BJ (cell line): Measurements from ENCODE around the gene UBAP1. TPM values are rescaled to one million over a fixed set of nuclear protein-coding genes. Genes with fewer than 3 reads are reported as not detected.
"Not testable (repeated sequence)": the region's sequence is repeated elsewhere in the genome, so short reads cannot be mapped to it uniquely, and the experiment has no call there.

Source experiments
- CTCF ChIA-PET: fragments of 350-600 bp; formaldehyde crosslinking; extraction: SDS; loops from one replicate; lab custom pipeline; 2021; ENCODE audit warnings: antibody characterized with exemption, inconsistent platforms; lab: Yijun Ruan, JAX
- POLR2A ChIA-PET: fragments of 300-600 bp; sonication (Branson Sonifier 250); formaldehyde crosslinking; extraction: SDS; loops from one replicate; lab custom pipeline; 2021; ENCODE audit warnings: antibody characterized with exemption; lab: Charles Lee
- DNase-seq: peaks from one replicate; pipeline ENCODE4 v3.0.0-alpha.2; 2011; ENCODE audit warnings: low read depth
- H3K27me3 ChIP-seq: 2 replicates; pipeline ENCODE4 v1.6.0; 2011; ENCODE audit warnings: low read length; ENCODE audit not compliant: control insufficient read depth, insufficient read depth
- H3K36me3 ChIP-seq: 2 replicates; pipeline ENCODE4 v1.5.1; 2011; ENCODE audit warnings: low read length; ENCODE audit not compliant: control insufficient read depth, insufficient read depth
- H3K4me3 ChIP-seq: 2 replicates; pipeline ENCODE4 v1.5.1; 2011; ENCODE audit warnings: low read depth, mild to moderate bottlenecking, control low read depth, low read length
- CTCF ChIP-seq: IDR thresholded peaks from 2 replicates; pipeline ENCODE4 v1.5.1; 2011; ENCODE audit warnings: low read depth, mild to moderate bottlenecking, control low read depth, inconsistent platforms, low read length, moderate library complexity; ENCODE audit not compliant: insufficient read depth
- polyA plus RNA-seq: library from polyadenylated mRNA; depleted of rRNA; stranded (reverse); fragments of >200 nt; gene quantifications from 2 replicates; pipeline ENCODE4 v1.2.3, GENCODE V29; 2011

UBAP1 gene
- polyA plus RNA-seq, 1 experiment = 65.5 TPM

DNA sequence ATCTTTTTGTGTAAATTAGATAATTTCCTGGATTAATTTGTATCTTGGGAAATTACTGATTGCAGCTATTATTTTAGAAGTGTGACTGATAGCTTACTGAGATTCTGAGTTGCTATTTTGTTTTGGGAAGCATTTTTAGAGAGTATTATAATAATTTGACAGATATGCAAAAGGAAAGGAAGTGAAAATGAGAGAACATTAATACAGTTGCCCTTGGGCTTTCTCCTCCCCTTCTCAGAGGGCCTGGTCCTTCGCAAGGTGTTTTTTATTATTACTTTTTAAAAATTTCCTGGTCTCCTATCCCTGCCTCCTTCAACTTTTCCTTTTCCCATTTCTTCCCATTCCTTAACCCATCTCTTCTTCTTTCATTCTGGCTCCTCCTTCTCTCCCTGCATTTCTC, 32.6 kb downstream of the UBAP1 start:
- ChIA-PET CTCF (interaction anchor here (1.3 to 2.2 kb wide), 3 partner anchors 18 to 168 kb away, joined by 3 to 5 read pairs (median 4); no protein-coding TSS in a partner anchor), POLR2A (interaction anchor here (0.6 kb wide), 1 partner anchor 33 kb away, joined by 4 read pairs; no protein-coding TSS in a partner anchor)
- TF ChIP-seq CTCF = no peak
- Histone ChIP-seq H3K36me3 (no peaks in the 10 kb centered on the region), H3K4me3 (no peak overlapping the region), H3K27me3 (no peaks in the 10 kb centered on the region)
- no peak for DNase-seq

- H3K4me3 ChIP-seq, DNase-seq, H3K36me3 ChIP-seq, H3K27me3 ChIP-seq, POLR2A ChIA-PET: not testable (repeated sequence)
- CTCF ChIA-PET = interaction anchor here (1.1 kb wide), 1 partner anchor 38 kb away, joined by 6 read pairs; no protein-coding TSS in a partner anchor
Observed at GRCh38 chr9:34214354-34215000, 35.6 kb downstream of the UBAP1 start.

DNA sequence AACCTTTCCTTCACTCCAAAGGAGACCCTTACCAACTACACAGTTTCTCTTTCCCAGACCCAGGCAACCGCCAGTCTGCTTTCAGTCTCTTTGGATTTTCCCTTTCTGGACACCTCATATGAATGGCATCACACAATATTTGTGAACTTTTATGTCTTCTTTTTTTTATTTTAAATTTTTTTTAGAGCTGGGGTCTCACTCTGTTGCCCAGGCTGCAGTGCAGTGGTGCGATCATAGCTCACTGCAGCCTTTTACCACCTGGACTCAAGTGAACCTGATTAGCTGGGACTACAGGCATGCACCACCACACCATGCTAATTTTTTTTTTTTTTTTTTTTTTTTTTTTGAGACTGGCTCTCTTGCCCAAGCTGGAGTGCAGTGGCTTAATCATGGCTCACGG, 37.5 kb downstream of the UBAP1 start:
- Histone ChIP-seq H3K4me3 (no peak overlapping the region), H3K27me3 (no peaks in the 10 kb centered on the region), H3K36me3 (no peaks in the 10 kb centered on the region)
- DNase-seq = no peak
- CTCF ChIA-PET = interaction anchor here (1.2 kb wide), 1 partner anchor 38 kb away, joined by 3 read pairs; no protein-coding TSS in a partner anchor
- POLR2A ChIA-PET = no interaction called here
- TF ChIP-seq CTCF = no peak

DNA sequence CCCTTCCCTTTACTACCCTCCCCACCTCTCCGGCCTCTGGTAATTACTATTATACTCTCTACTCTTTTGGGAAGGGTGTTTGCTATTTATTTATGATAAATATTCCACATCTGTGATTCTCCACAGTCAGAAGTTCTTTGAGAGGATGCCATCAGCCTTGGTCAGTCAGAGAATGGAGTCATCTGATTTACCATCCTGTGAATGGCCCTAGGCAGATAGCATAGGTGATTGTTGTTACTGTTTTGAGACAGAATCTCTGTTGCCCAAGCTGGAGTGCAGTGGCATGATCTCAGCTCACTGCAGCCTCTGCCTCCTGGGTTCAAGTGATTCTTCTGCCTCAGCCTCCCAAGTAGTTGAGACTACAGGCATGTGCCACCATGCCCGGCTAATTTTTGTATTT, 38.2 kb downstream of the UBAP1 start:
- H3K36me3 ChIP-seq, POLR2A ChIA-PET, H3K27me3 ChIP-seq, DNase-seq, H3K4me3 ChIP-seq: not testable (repeated sequence)
- CTCF ChIA-PET = interaction anchor here (1.2 kb wide), 1 partner anchor 37 kb away, joined by 3 read pairs; no protein-coding TSS in a partner anchor

DNA sequence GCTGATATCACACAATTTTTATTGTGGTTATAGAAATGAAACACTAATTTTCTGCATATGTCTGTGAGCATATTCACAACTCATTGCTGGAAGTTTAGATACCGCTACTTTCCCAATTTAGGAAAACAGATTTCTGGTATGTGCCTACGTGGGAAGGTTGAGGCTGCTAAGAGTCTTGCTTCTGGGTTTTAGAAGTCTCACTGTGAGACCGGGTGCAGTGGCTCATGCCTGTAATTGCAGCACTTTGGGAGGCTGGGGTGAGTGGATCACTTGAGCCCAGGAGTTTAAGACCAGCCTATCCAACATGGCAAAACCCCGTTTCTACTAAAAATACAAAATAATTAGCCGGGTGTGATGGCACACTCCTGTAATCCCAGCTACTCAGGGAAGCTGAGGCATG, 39.6 kb downstream of the UBAP1 start:
- CTCF ChIA-PET = no interaction called here
- POLR2A ChIA-PET = no interaction called here
- Histone ChIP-seq H3K27me3 (no peaks in the 10 kb centered on the region), H3K4me3 (no peak overlapping the region), H3K36me3 (no peaks in the 10 kb centered on the region)
- no peak for DNase-seq
- TF ChIP-seq CTCF = no peak

DNA sequence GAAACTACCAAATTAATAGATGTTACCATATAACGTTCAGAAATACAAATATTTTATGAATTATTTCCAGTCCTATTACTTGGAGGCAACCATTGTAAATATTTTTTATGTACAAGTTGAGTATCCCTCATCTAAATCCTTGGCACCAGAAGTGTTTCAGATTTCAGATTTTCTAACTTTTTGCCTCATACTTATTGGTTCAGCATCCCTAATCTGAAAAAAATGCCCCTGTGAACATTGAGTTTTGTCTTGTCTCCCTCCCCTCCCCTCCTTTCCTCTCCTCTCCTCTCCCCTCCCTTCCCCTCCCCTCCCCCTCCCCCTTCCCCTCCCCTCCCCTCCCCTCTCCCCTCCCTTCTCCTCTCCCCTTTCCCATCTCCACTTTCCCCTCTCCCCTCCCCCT, 40.6 kb downstream of the UBAP1 start:
- no peak for DNase-seq
- no peak overlapping the region for H3K4me3 ChIP-seq
- ChIA-PET POLR2A (no interaction called here), CTCF (no interaction called here)
- H3K36me3 ChIP-seq = no peaks in the 10 kb centered on the region
- H3K27me3 ChIP-seq = no peaks in the 10 kb centered on the region
- TF ChIP-seq CTCF = no peak
